Mesodermal cell (in vitro differentiated cells): ENCODE results near the gene HMX3.

Experiments
- H3K27ac ChIP-seq: 2 replicates; pipeline ENCODE4 v1.7.0; 2013; ENCODE audit warnings: mild to moderate bottlenecking, low read depth, low read length, moderate library complexity; ENCODE audit not compliant: severe bottlenecking
- H3K36me3 ChIP-seq: 2 replicates; pipeline ENCODE4 v1.7.1; 2013; ENCODE audit warnings: mild to moderate bottlenecking, low read length, moderate library complexity; ENCODE audit not compliant: control insufficient read depth, insufficient read depth
- H3K4me1 ChIP-seq: one replicate; pipeline ENCODE4 v1.7.1; 2013; ENCODE audit warnings: mild to moderate bottlenecking, low read length; ENCODE audit not compliant: insufficient read depth, control insufficient read depth, poor library complexity, severe bottlenecking
- H3K4me3 ChIP-seq: 2 replicates; pipeline ENCODE4 v1.7.0; 2013; ENCODE audit warnings: low read length, control low read depth, mild to moderate bottlenecking; ENCODE audit not compliant: insufficient read depth, poor library complexity, severe bottlenecking; ENCODE audit errors: extremely low read depth
- H3K9me3 ChIP-seq: 2 replicates; pipeline ENCODE4 v1.7.1; 2013; ENCODE audit warnings: mild to moderate bottlenecking, low read length, moderate library complexity; ENCODE audit not compliant: control insufficient read depth
- WGBS, 2 experiments: methylation state at CpG; one replicate each; pipeline ENCODE4 v1.1.5; 2013; ENCODE audit warnings: missing lambda C conversion rate in 2 of 2; ENCODE audit not compliant: insufficient coverage in 2 of 2; 5-methylcytosine and 5-hydroxymethylcytosine counted together

The HMX3 gene

DNA sequence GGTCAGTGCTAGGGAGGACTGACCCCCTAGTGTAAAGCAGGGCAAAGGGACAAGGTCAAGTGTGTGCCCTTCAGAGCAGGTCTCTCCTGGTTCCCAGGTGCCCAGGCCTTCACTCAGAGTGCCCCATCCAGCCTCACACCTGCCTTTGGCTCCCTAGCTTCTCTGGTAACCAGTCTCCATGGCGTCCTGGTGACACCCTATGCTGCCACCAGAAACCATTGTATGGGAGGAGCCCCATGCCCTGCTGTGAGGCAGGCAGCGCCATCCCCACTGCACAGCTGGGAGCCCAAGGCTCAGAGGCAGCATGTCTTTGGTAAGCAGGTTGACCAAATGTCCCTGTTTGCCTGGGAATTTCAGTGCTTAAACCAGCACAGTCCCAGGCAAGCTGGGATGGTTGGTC, 33.1 kb upstream of the HMX3 start:
- WGBS, 2 experiments: 27 to 75% methylated on average over 2 of the region's 2 CpGs
- H3K4me3 ChIP-seq: no peak overlapping the region
- no peaks in the 10 kb centered on the region for H3K9me3 ChIP-seq
- H3K27ac ChIP-seq: no peak overlapping the region
- H3K36me3 ChIP-seq: no peaks in the 10 kb centered on the region
- H3K4me1 ChIP-seq: no peaks in the 10 kb centered on the region

DNA sequence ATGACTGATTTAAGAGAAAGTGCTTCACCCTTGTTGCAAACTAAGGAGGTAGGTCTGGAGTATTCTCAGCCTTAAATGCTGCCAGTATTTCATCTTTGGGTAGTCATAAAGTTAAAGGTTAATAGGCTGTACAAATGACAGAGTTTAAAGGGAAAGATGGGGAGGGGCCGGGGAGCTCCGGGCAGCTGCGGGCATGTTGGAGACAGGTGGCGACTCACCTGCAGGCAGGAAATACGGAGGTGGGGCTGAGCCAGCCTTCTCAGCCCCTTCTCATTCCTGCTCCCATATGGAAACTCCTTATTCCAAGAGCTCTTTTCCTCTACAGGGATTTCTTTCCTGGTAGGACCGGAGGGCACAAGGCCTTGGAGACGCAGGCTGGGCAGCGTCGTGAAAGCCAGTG, 31.8 kb upstream of the HMX3 start:
- H3K4me3 ChIP-seq: no peak overlapping the region
- no peaks in the 10 kb centered on the region for H3K4me1 ChIP-seq
- H3K36me3 ChIP-seq: no peaks in the 10 kb centered on the region
- no peak overlapping the region for H3K27ac ChIP-seq
- H3K9me3 ChIP-seq: no peaks in the 10 kb centered on the region
- 91 to 97% methylated on average over 6 to 7 of the region's 9 CpGs for WGBS, 2 experiments

DNA sequence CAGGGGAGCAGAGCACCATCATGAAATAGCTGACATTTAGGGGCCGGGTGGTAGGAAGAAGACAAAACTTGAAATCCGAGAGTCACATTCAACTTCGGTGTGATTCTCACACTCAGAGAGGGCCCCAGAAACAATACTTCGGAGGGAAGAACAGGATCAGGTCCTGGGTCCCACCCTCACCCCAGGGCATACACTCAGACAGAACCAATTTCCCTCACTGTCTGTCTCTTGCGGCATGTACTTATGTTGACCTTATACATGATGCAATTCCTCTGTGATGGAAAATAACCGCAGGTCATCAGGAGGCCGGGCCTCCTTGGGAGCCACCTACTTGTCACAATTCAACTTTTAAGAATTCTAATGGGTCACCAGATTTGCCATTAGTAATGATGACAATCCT, 26.3 kb upstream of the HMX3 start:
- Histone ChIP-seq H3K9me3 (no peaks in the 10 kb centered on the region), H3K36me3 (no peaks in the 10 kb centered on the region), H3K4me3 (no peak overlapping the region), H3K27ac (no peak overlapping the region), H3K4me1 (no peaks in the 10 kb centered on the region)
- WGBS, 2 experiments: 76 to 77% methylated on average over 6 of the region's 7 CpGs

DNA sequence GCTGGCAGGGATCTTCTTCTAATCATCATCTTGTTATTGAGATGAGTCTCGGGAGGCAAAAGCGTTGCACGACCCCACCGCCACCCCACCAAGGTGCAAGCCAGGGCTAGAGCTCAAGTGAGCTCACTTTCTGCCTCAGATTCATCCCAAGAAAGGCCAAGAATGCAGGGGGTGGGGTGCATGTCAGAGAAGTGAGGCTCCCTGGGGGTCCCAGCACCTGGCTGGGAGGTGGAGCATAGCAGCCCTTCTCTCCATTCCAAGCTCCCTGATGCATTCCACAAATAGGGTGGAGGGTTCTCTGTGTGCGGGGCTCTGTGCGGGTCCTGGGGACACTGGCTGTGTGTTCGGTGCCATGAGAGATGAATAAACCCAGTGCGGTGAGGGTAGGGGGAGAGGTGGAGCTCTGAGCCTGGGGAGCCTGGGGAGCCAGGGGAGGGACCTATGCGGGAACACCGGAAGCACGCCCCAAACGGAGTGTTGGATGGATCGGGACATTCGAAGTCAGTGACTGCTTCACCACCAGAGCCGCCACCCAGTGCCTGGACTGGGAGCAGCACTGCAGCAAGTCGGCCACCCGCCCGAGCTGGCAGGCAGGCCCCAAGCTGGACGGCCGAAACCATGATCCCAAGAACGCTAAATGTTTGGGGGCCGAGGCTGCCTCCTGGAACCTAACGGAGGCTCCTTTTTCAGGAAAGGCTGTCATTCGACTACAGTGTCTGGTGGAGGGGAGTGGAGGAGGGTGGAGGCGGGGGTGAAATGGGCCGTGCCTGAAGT, 17.9 kb upstream of the HMX3 start:
- Histone ChIP-seq H3K4me3 (no peak overlapping the region), H3K9me3 (no peaks in the 10 kb centered on the region), H3K36me3 (no peaks in the 10 kb centered on the region), H3K4me1 (no peaks in the 10 kb centered on the region), H3K27ac (no peak overlapping the region)
- 36 to 37% methylated on average over 22 to 23 of the region's 26 CpGs for WGBS, 2 experiments

DNA sequence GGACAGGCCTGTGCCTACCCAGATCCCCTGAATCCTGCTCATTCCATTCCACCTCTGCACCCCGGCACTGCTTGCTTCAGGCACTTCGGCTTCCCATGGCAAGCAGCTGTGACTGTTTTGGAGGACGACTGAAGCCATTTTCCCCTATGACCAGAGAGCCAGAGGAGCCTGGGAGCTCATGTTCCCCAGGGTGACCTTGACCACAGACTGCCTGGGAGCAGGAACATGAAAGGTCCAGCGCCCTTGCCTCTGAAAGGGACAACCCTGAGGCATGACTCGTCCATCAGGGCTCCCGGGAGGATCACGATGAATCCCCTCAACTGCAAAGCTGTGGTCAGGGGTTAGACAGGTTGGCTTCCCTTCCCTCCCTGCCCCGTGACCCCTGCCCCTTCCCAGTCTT, 16.7 kb upstream of the HMX3 start:
- Histone ChIP-seq H3K36me3 (no peaks in the 10 kb centered on the region), H3K4me3 (no peak overlapping the region), H3K9me3 (no peaks in the 10 kb centered on the region), H3K4me1 (no peaks in the 10 kb centered on the region), H3K27ac (no peak overlapping the region)
- 69 to 87% methylated on average over 6 to 7 of the region's 8 CpGs for WGBS, 2 experiments

DNA sequence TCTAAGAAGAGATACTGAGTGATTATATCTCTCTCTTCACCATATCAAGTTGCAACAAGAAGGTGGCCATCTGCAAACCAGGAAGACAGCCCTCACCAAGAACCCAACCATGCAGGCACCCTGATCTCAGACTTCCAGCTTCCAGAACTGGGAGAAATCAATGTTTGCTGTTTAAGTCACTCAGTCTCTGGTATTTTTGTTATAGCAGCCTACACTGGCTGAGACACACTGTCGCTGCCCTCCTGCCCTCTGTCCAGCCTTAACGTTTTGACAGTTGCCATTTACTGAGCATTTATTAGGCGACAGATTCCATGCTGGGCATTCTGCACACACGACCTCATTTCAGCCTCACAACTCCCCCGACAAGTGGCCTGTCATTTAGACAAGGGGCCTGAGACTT, 9.5 kb upstream of the HMX3 start:
- 76 to 79% methylated on average over 4 to 5 of the region's 5 CpGs for WGBS, 2 experiments
- no peaks in the 10 kb centered on the region for H3K9me3 ChIP-seq
- H3K4me1 ChIP-seq: no peaks in the 10 kb centered on the region
- no peak overlapping the region for H3K4me3 ChIP-seq
- no peaks in the 10 kb centered on the region for H3K36me3 ChIP-seq
- no peak overlapping the region for H3K27ac ChIP-seq

DNA sequence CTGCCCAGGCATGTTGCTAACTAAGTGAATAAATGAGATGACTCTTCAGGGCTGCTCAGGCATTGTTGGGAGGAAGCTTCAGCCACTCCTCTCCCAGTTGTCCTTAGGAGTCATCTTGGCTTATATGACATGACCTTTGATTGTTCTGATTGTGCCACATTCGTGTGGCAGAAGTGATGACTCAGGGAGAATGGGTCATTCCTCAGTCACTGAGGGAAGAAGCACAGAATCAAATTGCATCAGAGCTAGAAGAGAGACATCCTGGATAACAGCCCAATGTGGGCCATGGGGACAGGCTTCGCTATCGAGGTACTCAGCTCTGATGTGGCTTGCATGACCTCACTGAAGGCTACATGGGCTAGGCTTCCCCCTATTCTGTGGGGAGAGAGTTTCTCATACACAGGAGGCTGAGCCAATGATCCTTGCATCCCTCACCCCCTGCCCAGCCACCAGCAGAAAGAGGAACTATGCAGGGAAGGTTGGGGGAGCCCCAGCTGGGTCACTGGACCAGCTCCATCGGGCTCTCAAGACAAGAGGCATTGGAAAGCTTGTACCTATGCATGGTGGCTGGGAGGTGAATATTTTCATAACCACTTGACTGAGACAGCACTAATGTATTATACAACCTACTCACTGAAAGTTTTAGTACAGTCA, 6.0 kb upstream of the HMX3 start:
- H3K27ac ChIP-seq: no peak overlapping the region
- H3K4me1 ChIP-seq: no peaks in the 10 kb centered on the region
- WGBS, 2 experiments: 75 to 85% methylated on average over 3 of the region's 4 CpGs
- no peaks in the 10 kb centered on the region for H3K36me3 ChIP-seq
- H3K9me3 ChIP-seq: no peaks in the 10 kb centered on the region
- no peak overlapping the region for H3K4me3 ChIP-seq

DNA sequence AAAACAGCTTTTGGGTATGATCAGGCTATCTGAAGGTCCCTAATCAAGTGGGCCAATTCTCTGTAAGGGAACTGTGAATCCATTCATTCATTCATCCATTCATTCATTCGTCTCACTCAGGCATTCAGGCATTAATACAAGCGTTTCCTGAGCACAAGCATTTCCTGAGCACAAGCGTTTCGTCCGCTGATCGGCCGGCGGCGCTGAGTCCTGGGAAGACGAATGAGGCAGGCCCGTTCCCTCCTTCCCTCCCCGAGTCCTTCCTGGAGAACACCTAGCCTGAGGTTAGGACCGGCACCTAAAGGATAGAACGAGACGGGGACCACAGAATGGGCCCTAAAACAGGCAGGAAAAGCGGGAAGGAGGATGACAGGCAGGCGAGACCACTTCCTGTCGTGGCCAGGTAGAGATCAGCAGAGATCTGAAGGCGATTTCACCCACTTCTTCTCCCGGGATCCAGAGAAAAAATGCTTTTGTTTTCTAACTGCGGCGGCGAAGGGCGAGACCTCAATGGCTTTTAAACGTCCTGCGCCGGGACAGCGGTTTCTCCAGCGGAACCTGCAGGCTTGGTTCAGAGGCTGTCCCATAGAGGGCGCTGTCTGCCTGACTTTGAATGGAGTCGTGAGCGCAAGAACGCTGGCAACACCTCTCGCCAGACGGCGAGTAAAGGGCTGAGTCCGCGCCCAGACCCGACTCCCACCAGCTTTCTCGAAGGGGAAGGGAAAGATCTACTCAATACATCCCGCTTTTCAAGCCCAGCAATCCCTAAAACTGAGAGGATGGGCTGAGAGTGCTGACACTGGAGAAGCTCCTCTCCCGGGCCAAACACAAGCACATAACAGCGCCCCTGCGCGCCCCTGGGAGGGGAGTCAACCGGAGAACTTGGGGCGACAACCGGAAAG, 2.9 kb upstream of the HMX3 start:
- no peak overlapping the region for H3K27ac ChIP-seq
- H3K36me3 ChIP-seq: no peaks in the 10 kb centered on the region
- 1 to 3% methylated on average over 34 to 35 of the region's 48 CpGs for WGBS, 2 experiments
- no peaks in the 10 kb centered on the region for H3K9me3 ChIP-seq
- peaks cover 10% of the 10 kb centered on the region for H3K4me1 ChIP-seq
- peak overlapping the region; percentile 25 for H3K4me3 ChIP-seq

DNA sequence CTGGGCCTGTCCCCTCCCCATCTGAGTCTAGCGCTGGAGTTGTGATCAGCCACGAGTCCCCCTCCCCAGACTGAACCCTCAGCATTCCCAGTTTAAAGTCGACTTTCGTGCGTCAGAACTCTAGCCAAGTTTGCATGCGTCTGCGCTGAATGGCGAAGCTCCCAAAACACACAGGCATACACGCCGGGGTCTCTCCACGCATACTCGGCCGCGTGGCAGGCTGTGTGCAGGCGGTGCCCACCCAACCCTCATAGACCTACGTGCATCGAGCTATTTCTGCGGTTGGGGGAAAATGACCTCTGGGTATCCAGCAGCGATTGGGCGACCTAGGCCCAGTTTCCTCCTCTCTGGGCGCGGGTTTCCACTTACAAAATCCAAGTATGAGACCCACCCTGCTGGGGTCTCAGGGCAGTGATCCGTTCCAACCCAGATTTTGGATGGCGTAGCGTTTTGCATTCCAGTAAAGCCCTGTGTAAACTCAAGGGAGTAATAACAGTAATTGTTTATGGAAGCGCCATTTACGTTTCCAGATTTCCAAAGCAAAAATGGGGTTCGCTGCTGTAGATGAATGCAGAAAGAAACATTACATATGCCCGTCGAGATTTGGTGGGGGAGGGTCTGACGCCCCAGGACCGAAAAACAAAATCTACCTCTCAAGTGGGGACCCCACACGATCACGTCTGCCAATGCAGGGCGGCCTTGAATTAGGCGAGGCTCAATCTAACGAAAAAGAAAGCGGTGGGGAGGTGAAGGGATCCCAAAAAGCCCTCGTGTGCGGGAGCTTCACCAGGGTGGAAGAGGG, 2.0 kb upstream of the HMX3 start:
- H3K36me3 ChIP-seq: no peaks in the 10 kb centered on the region
- H3K4me3 ChIP-seq: no peak overlapping the region
- WGBS, 2 experiments: 1 to 6% methylated on average over 20 to 28 of the region's 40 CpGs
- H3K27ac ChIP-seq: no peak overlapping the region
- H3K9me3 ChIP-seq: no peaks in the 10 kb centered on the region
- H3K4me1 ChIP-seq: peaks cover 10% of the 10 kb centered on the region

DNA sequence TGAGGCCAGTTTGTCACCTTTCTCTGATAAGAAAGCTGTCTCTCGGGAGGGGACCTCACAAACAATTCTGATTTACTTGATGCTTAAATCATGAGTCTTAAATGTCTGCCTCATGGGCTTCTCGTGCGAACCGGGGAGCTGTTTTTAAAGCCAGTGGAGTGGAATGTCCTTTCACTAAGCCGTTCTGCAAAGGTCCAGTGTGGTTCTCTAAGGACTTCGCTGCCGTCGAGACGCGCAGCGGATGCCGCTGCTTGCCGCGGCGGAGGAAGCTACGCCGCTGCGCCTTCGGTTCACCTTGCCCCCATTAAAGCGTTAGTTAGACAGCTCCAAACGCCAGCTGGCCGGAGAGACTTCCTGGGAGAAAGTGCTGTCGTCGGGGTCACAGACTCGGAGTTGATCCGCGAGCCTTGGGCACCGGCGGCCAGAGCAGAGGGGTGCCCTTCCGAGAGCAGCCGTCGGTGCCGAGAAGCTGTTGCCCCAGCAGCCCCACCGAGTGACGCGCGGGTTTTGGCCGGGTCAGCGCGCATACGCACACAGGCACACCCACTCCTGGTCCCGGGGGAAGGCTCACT, 1.3 kb upstream of the HMX3 start:
- Histone ChIP-seq H3K4me3 (no peak overlapping the region), H3K9me3 (no peaks in the 10 kb centered on the region), H3K36me3 (no peaks in the 10 kb centered on the region), H3K27ac (no peak overlapping the region), H3K4me1 (peaks cover 13% of the 10 kb centered on the region)
- 1 to 2% methylated on average over 35 to 42 of the region's 42 CpGs for WGBS, 2 experiments
